ENCODE data around the gene PAGE2. TPM values are rescaled to one million over a fixed set of nuclear protein-coding genes. Genes with fewer than 3 reads are reported as not detected.
"Not testable (repeated sequence)": the region's sequence is repeated elsewhere in the genome, so short reads cannot be mapped to it uniquely, and the experiment has no call there.

The PAGE2 gene
- total RNA-seq, 2 donors from 2014 or later: 12.8 TPM; not detected in 1

DNA sequence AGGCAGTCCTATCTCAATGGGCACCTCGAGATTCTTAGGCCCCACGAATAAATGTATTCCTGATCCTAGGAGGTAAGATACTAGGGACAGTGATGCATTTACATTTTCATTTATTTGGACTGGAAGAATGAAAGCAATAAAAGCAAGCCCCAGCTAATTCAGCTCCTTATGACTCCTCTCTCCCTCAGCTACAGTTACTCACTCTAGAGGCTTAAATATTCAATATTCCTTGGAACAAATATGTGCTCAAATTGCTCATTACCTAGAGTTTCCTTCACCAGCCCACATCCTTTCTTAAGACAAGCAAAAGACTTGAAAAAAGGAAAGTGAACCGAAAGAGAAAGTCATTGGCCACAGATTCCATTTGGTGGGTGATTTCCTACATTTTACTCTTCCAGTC lies 13.9 kb downstream of the PAGE2 start:
- WGBS: 65% methylated on average over 3 of the region's 3 CpGs
- DNase-seq (ENCODE audit: low spot score): no peak
- Histone ChIP-seq H3K36me3 (no peaks in the 10 kb centered on the region), H3K9me3 (no peaks in the 10 kb centered on the region), H3K27me3 (replicated peaks; ENCODE audit: insufficient read depth) (no peaks in the 10 kb centered on the region), H3K27ac (no peak overlapping the region), H3K4me1 (replicated peaks) (no peaks in the 10 kb centered on the region), H3K4me3 (no peak overlapping the region)
- TF ChIP-seq POLR2A (IDR thresholded peaks at IDR 0.05) (no peak), CTCF (IDR thresholded peaks at IDR 0.05) (no peak), POLR2AphosphoS5 (IDR thresholded peaks at IDR 0.05) (no peak)
- intact Hi-C loops (cut with DNase I): no loop called here

DNA sequence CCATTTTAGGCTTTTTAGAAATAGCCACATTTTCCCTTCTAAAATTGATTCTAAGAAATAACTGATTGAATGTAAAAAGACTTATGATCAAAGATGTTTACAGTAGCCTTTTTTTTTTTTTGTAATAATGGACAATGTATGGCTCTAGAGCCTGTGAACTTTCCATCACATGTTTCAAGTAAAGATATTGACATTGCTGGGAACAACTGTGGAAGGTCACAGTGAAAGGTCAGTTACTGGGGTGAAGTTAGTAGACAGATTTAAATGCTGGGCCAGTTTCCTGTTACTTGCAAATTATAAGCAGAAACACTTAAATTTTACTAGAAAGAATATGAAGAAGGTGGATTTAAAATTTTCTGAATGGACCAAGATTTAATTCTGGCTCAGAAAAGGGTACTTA lies 18.4 kb downstream of the PAGE2 start:
- no peak overlapping the region for H3K4me3 ChIP-seq
- no peaks in the 10 kb centered on the region for H3K4me1 ChIP-seq (replicated peaks)
- no peak overlapping the region for H3K27ac ChIP-seq
- intact Hi-C loops (cut with DNase I): no loop called here
- no peaks in the 10 kb centered on the region for H3K27me3 ChIP-seq (replicated peaks; ENCODE audit: insufficient read depth)
- no peaks in the 10 kb centered on the region for H3K9me3 ChIP-seq
- no peaks in the 10 kb centered on the region for H3K36me3 ChIP-seq
- no peak for TF ChIP-seq CTCF (IDR thresholded peaks at IDR 0.05)
- TF ChIP-seq POLR2AphosphoS5 (IDR thresholded peaks at IDR 0.05): no peak
- no peak for TF ChIP-seq POLR2A (IDR thresholded peaks at IDR 0.05)
- DNase-seq (ENCODE audit: low spot score): no peak

GRCh38 chrX:55107911-55108310 lies 19.1 kb downstream of the PAGE2 start:
- DNase-seq (ENCODE audit: low spot score): no peak
- TF ChIP-seq CTCF (IDR thresholded peaks at IDR 0.05): no peak
- no peak for TF ChIP-seq POLR2A (IDR thresholded peaks at IDR 0.05)
- no peak for TF ChIP-seq POLR2AphosphoS5 (IDR thresholded peaks at IDR 0.05)
- no peaks in the 10 kb centered on the region for H3K9me3 ChIP-seq
- no peak overlapping the region for H3K27ac ChIP-seq
- no peaks in the 10 kb centered on the region for H3K4me1 ChIP-seq (replicated peaks)
- WGBS: 60% methylated on average over 2 of the region's 2 CpGs
- no peaks in the 10 kb centered on the region for H3K36me3 ChIP-seq
- H3K4me3 ChIP-seq: no peak overlapping the region
- intact Hi-C loops (cut with DNase I): no loop called here
- no peaks in the 10 kb centered on the region for H3K27me3 ChIP-seq (replicated peaks; ENCODE audit: insufficient read depth)

DNA sequence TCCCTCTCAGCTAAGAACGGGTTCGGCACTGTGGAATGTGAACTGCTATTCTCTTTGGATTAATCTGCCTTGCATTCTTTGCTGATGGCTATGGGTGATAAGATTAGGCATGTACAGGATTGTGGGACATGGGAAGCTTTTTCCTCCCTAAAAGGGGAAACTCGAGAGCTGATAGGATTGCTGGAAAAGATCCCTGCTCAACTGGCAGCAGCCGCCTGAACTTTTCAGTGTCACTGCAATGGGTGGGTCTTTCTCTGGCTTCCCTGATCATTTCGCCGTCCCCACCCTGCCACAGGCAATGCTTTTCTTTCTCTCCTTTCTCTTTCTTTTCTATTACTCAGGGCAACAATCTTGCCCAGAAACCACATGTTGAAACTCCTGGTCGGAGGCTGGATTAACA lies 20.5 kb downstream of the PAGE2 start:
- DNase-seq (ENCODE audit: low spot score): no peak
- H3K4me1 ChIP-seq (replicated peaks): no peaks in the 10 kb centered on the region
- intact Hi-C loops (cut with DNase I): no loop called here
- 25% methylated on average over 7 of the region's 7 CpGs for WGBS
- no peaks in the 10 kb centered on the region for H3K36me3 ChIP-seq
- no peak overlapping the region for H3K27ac ChIP-seq
- no peaks in the 10 kb centered on the region for H3K9me3 ChIP-seq
- TF ChIP-seq POLR2AphosphoS5 (IDR thresholded peaks at IDR 0.05) (no peak), POLR2A (IDR thresholded peaks at IDR 0.05) (no peak), CTCF (IDR thresholded peaks at IDR 0.05) (no peak)
- H3K27me3 ChIP-seq (replicated peaks; ENCODE audit: insufficient read depth): no peaks in the 10 kb centered on the region
- H3K4me3 ChIP-seq: no peak overlapping the region

GRCh38 chrX:55111578-55112254 lies 22.9 kb downstream of the PAGE2 start:
- no peak for DNase-seq (ENCODE audit: low spot score)
- intact Hi-C loops (cut with DNase I): no loop called here
- Histone ChIP-seq H3K4me1 (replicated peaks) (no peaks in the 10 kb centered on the region), H3K27ac (no peak overlapping the region), H3K9me3 (no peaks in the 10 kb centered on the region), H3K4me3 (no peak overlapping the region), H3K27me3 (replicated peaks; ENCODE audit: insufficient read depth) (no peaks in the 10 kb centered on the region), H3K36me3 (no peaks in the 10 kb centered on the region)
- no peak for TF ChIP-seq POLR2A (IDR thresholded peaks at IDR 0.05)
- TF ChIP-seq CTCF (IDR thresholded peaks at IDR 0.05): no peak
- no peak for TF ChIP-seq POLR2AphosphoS5 (IDR thresholded peaks at IDR 0.05)
- WGBS: 68% methylated on average over 8 of the region's 8 CpGs

GRCh38 chrX:55116589-55116988 lies 27.8 kb downstream of the PAGE2 start:
- H3K27me3 ChIP-seq (replicated peaks; ENCODE audit: insufficient read depth); intact Hi-C loops (cut with DNase I); H3K4me1 ChIP-seq (replicated peaks); H3K36me3 ChIP-seq; DNase-seq (ENCODE audit: low spot score); H3K4me3 ChIP-seq; H3K9me3 ChIP-seq; H3K27ac ChIP-seq: not testable (repeated sequence)
- 37% methylated on average over 7 of the region's 7 CpGs for WGBS

All from prostate gland (tissue), 2 donors.